OCI-LY7 (cell line): ENCODE results near the gene C2CD3. TPM values are rescaled to one million over a fixed set of nuclear protein-coding genes. Genes with fewer than 3 reads are reported as not detected.

Experiments used
- BruUV-seq: library from RNA; stranded (reverse); fragments of 400-500 nt; replicated peaks from 2 replicates; lab custom pipeline; 2021; lab: Mats Ljungman, UMichigan
- CTCF ChIA-PET: fragments of 300-600 bp; sonication (Branson Sonifier 250); formaldehyde crosslinking; loops from one replicate; lab custom pipeline; 2022; ENCODE audit warnings: antibody characterized with exemption; ENCODE audit not compliant: unreplicated experiment; lab: Charles Lee
- POLR2A ChIA-PET: fragments of 300-600 bp; sonication (Branson Sonifier 250); formaldehyde crosslinking; loops from one replicate; lab custom pipeline; 2022; ENCODE audit warnings: antibody characterized with exemption; lab: Charles Lee
- DNase-seq: peaks from one replicate; pipeline ENCODE4 v3.0.0-alpha.2; 2015; ENCODE audit warnings: low spot score
- H2AFZ ChIP-seq: fragments of 200-600 bp; sonication (generic), shearing (Covaris generic); 2 replicates; pipeline ENCODE4 v1.6.1; 2014; ENCODE audit warnings: mild to moderate bottlenecking, antibody characterized with exemption, low read length, moderate library complexity
- H3K27ac ChIP-seq: fragments of 200-600 bp; sonication (generic); 2 replicates; pipeline ENCODE4 v1.5.1; 2014; ENCODE audit warnings: mixed run types, low read depth, mild to moderate bottlenecking, moderate library complexity, low read length, inconsistent platforms; ENCODE audit not compliant: poor library complexity, severe bottlenecking
- H3K36me3 ChIP-seq: fragments of 200-600 bp; sonication (generic); 2 replicates; pipeline ENCODE4 v1.6.1; 2014; ENCODE audit warnings: mild to moderate bottlenecking, antibody characterized with exemption, low read length, moderate library complexity, mixed read lengths; ENCODE audit not compliant: insufficient read depth
- H3K4me1 ChIP-seq: fragments of 200-600 bp; sonication (generic); 2 replicates; pipeline ENCODE4 v1.5.1; 2014; ENCODE audit warnings: mild to moderate bottlenecking, low read length; ENCODE audit not compliant: insufficient read depth, poor library complexity, severe bottlenecking
- H3K4me2 ChIP-seq: fragments of 200-600 bp; sonication (generic); 2 replicates; pipeline ENCODE4 v1.6.1; 2014; ENCODE audit warnings: mild to moderate bottlenecking, low read length
- H3K4me3 ChIP-seq: fragments of 200-600 bp; sonication (generic); 2 replicates; pipeline ENCODE4 v1.5.1; 2014; ENCODE audit warnings: mild to moderate bottlenecking, low read depth, low read length; ENCODE audit not compliant: poor library complexity, severe bottlenecking
- H3K79me2 ChIP-seq: fragments of 200-600 bp; sonication (generic); 2 replicates; pipeline ENCODE4 v1.6.1; 2016; ENCODE audit warnings: low read depth, mild to moderate bottlenecking, low read length, moderate library complexity, mixed read lengths; ENCODE audit not compliant: insufficient read depth
- H3K9me2 ChIP-seq: fragments of 200-600 bp; sonication (generic); 2 replicates; pipeline ENCODE4 v1.6.1; 2016; ENCODE audit warnings: mild to moderate bottlenecking, low read length, mixed read lengths; ENCODE audit not compliant: insufficient read depth
- H3K9me3 ChIP-seq: fragments of 200-600 bp; sonication (generic); 2 replicates; pipeline ENCODE4 v1.6.1; 2014; ENCODE audit warnings: mild to moderate bottlenecking, mixed run types, low read length, mixed read lengths
- H4K20me1 ChIP-seq: fragments of 200-600 bp; sonication (generic); 2 replicates; pipeline ENCODE4 v1.6.1; 2014; ENCODE audit warnings: mild to moderate bottlenecking, antibody characterized with exemption, low read length, moderate library complexity, mixed read lengths; ENCODE audit not compliant: insufficient read depth
- CTCF ChIP-seq: fragments of 200-600 bp; sonication (generic); conservative IDR thresholded peaks from 2 replicates; pipeline ENCODE4 v1.5.1; 2014; ENCODE audit warnings: mild to moderate bottlenecking, antibody characterized with exemption, low read length, moderate library complexity, mixed read lengths
- EZH2phosphoT487 ChIP-seq: fragments of 200-600 bp; sonication (generic); IDR thresholded peaks from 2 replicates; pipeline ENCODE4 v1.6.1; 2018; ENCODE audit warnings: low read depth, borderline replicate concordance, mild to moderate bottlenecking, mixed run types, antibody characterized with exemption, low read length, moderate library complexity, mixed read lengths
- intact Hi-C: fragments of 100-400 bp; cut with micrococcal nuclease; formaldehyde crosslinking; loops from one replicate; pipeline ENCODE4 v1.10.0; 2022; ENCODE audit not compliant: unreplicated experiment
- total RNA-seq, 2 experiments: library from RNA; depleted of rRNA in 1 of 2; stranded (reverse); fragments of >200 nt in 1 of 2; shearing (Covaris generic) in 1 of 2; gene quantifications; 2 replicates each; pipeline ENCODE4 v1.2.3, GENCODE V29; 2014 to 2022

Gene C2CD3
- total RNA-seq, 2 experiments from 2014 or later = 29.2 to 32.1 TPM

GRCh38 chr11:74196781-74197486 lies 26.1 kb upstream of the C2CD3 start:
- no peaks in the 10 kb centered on the region; the same call in 1 of the 2 replicates for H3K9me3 ChIP-seq
- no peaks in the 10 kb centered on the region; the same call in 1 of the 2 replicates for H3K36me3 ChIP-seq
- H3K4me2 ChIP-seq = no peak overlapping the region
- no peaks in the 10 kb centered on the region for H3K4me1 ChIP-seq
- TF ChIP-seq EZH2phosphoT487 = no peak
- no peak for TF ChIP-seq CTCF
- BruUV-seq = no TSS peak
- H2AFZ ChIP-seq = no peak overlapping the region
- no peak overlapping the region for H3K27ac ChIP-seq
- H3K4me3 ChIP-seq = no peak overlapping the region
- ChIA-PET CTCF (no interaction called here), POLR2A (no interaction called here)
- no peak for DNase-seq
- H3K9me2 ChIP-seq = no peaks in the 10 kb centered on the region
- no peaks in the 10 kb centered on the region for H3K79me2 ChIP-seq
- intact Hi-C loops = no loop called here
- no peaks in the 10 kb centered on the region for H4K20me1 ChIP-seq

GRCh38 chr11:74195828-74196227 lies 25.0 kb upstream of the C2CD3 start:
- Histone ChIP-seq H3K79me2 (no peaks in the 10 kb centered on the region), H3K4me3 (no peak overlapping the region), H2AFZ (no peak overlapping the region), H3K4me2 (no peak overlapping the region), H4K20me1 (no peaks in the 10 kb centered on the region), H3K9me3 (peaks cover 4% of the 10 kb centered on the region; the same call in 1 of the 2 replicates), H3K9me2 (no peaks in the 10 kb centered on the region), H3K27ac (no peak overlapping the region), H3K4me1 (no peaks in the 10 kb centered on the region), H3K36me3 (peaks cover 9% of the 10 kb centered on the region; the same call in 1 of the 2 replicates)
- DNase-seq = no peak
- ChIA-PET POLR2A (interaction anchor here (0.9 kb wide), 1 partner anchor 176 kb away, joined by 4 read pairs; no protein-coding TSS in a partner anchor), CTCF (no interaction called here)
- no TSS peak for BruUV-seq
- intact Hi-C loops = no loop called here
- TF ChIP-seq CTCF (no peak), EZH2phosphoT487 (no peak)

- no peak overlapping the region for H2AFZ ChIP-seq
- POLR2A ChIA-PET = interaction anchor here (0.7 to 1.1 kb wide), 2 partner anchors 38 to 712 kb away, joined by 3 to 5 read pairs; no protein-coding TSS in a partner anchor
- CTCF ChIA-PET = no interaction called here
- no peak overlapping the region for H3K27ac ChIP-seq
- no peak overlapping the region for H3K4me3 ChIP-seq
- no peak for DNase-seq
- BruUV-seq = no TSS peak
- peaks cover 6% of the 10 kb centered on the region; the same call in 1 of the 2 replicates for H3K9me3 ChIP-seq
- no peak for TF ChIP-seq EZH2phosphoT487
- TF ChIP-seq CTCF = no peak
- H3K79me2 ChIP-seq = peaks cover 10% of the 10 kb centered on the region; the same call in 1 of the 2 replicates
- no peaks in the 10 kb centered on the region for H3K4me1 ChIP-seq
- peaks cover 20% of the 10 kb centered on the region for H3K36me3 ChIP-seq
- no peaks in the 10 kb centered on the region for H3K9me2 ChIP-seq
- H4K20me1 ChIP-seq = no peaks in the 10 kb centered on the region
- H3K4me2 ChIP-seq = no peak overlapping the region
- intact Hi-C loops = no loop called here
Observed at GRCh38 chr11:74185695-74186094, 14.9 kb upstream of the C2CD3 start.
